GM12891 (cell line): ENCODE data around the gene GINS2.

Experiments used
- PAX5 ChIP-seq: IDR thresholded peaks from 2 replicates; pipeline ENCODE4 v1.6.1; 2011; ENCODE audit warnings: low read length, moderate library complexity, mild to moderate bottlenecking; ENCODE audit not compliant: insufficient read depth, severe bottlenecking
- POLR2A ChIP-seq: IDR thresholded peaks from 2 replicates; pipeline ENCODE4 v1.6.1; 2011; ENCODE audit warnings: low read depth, low read length, control low read depth
- POLR2AphosphoS5 ChIP-seq: IDR thresholded peaks from 2 replicates; pipeline ENCODE4 v1.6.1; 2011; ENCODE audit warnings: low read depth, low read length, control low read depth
- SPI1 ChIP-seq: IDR thresholded peaks from 2 replicates; pipeline ENCODE4 v1.6.1; 2011; ENCODE audit warnings: low read depth, low read length, control low read depth
- TAF1 ChIP-seq: IDR thresholded peaks from 2 replicates; pipeline ENCODE4 v1.6.1; 2011; ENCODE audit warnings: low read depth, low read length, control low read depth

- TF ChIP-seq POLR2A: no peak
- TF ChIP-seq TAF1: no peak
- no peak for TF ChIP-seq POLR2AphosphoS5
- TF ChIP-seq SPI1: no peak
- TF ChIP-seq PAX5: no peak
Observed at GRCh38 chr16:85706449-85707034, 17.8 kb upstream of the GINS2 start.
